ENCODE results near the gene PTRH1.

- no peak for TF ChIP-seq CTCF (IDR thresholded peaks at IDR 0.05; ENCODE audit: insufficient read depth, low read length)
- no peak for TF ChIP-seq SPI1 (IDR thresholded peaks at IDR 0.05; ENCODE audit: borderline replicate concordance, low read depth)
- no peak for TF ChIP-seq POLR2AphosphoS5 (IDR thresholded peaks at IDR 0.05; ENCODE audit: low read depth)
- TF ChIP-seq GABPA (IDR thresholded peaks at IDR 0.05; ENCODE audit: low read depth): no peak
- no peak for TF ChIP-seq REST (IDR thresholded peaks at IDR 0.05; ENCODE audit: insufficient replicate concordance, low read depth)
Observed at GRCh38 chr9:127724012-127724411, 8.5 kb upstream of the PTRH1 start.
